NCI-H146 treated with DMSO at 0.1 percent for 48 hours (cell line): ENCODE data around the gene YKT6.

Experiments
- DNase-seq: peaks from one replicate; lab custom pipeline; 2025; ENCODE audit not compliant: unreplicated experiment; lab: John Stamatoyannopoulos, UW

Gene YKT6

GRCh38 chr7:44257618-44258422 lies 57.0 kb downstream of the YKT6 start:
- DNase-seq = no peak

GRCh38 chr7:44258423-44258760 lies 57.6 kb downstream of the YKT6 start:
- DNase-seq = no peak

GRCh38 chr7:44258865-44259546 lies 58.2 kb downstream of the YKT6 start:
- no peak for DNase-seq

GRCh38 chr7:44259547-44260457 lies 59.0 kb downstream of the YKT6 start:
- no peak for DNase-seq

DNA sequence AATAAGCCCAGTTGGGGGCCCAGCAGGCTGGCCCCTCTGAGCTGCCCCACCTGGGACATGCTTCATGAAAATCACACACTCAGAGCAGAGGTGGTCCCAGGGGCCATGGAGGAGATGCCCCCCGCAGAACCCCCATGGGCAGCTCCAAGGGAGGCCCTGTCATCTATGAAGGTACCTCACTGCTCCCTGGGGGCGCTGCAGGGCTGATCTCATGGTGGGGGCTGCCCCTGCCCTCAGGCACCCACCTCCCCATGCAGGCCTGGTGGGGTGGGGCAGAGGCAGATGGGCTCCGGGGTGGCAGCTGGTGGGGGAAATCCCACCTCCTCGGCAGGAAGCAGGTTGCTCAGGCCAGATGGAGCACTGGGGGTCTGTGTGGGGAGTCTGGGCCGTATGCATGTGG lies 60.5 kb downstream of the YKT6 start:
- DNase-seq = no peak

- DNase-seq = no peak
Measured at GRCh38 chr7:44262031-44262430, 61.3 kb downstream of the YKT6 start.

DNA sequence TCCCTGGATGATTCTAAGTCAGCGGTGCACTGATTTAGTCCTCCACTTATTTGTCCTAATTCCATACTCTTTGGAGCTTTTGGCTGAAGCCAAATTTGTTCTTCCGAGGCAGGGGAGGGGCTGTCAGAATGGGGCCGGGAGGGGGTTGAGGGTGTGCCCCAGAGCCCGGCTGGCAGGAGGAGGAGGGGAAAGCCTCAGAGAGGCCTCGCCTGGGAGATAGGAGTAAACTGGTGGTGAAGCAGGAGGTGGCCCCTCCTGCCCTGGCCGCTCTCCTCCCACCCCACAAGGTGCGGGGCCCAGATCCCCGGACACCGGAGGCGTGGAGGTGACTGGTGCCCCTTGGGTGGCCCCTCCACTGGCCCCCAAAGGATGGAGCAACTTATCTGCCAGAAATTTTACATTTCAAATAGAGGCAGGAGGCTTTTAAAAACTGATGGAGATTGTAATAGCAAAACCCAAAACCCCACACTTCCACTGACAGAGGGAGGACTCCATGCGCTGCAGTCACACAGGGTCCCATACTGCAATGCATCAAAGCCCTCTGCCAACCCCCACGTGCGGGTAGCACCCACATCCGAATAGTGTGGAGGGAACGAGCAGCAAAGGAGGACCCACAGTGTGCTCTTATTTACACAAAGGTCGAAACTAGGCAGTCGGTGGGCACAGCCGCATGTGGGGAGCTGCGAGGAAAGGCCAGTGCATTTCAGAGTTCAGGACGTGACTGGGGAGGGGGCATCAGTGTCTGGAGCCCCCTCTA lies 62.7 kb downstream of the YKT6 start:
- DNase-seq = no peak
